ENCODE measurements around the gene GULP1.

Gene GULP1

GRCh38 chr2:188634656-188635055 lies 343.0 kb downstream of the GULP1 start:
- Histone ChIP-seq H3K27me3 (ENCODE audit: insufficient read depth, poor library complexity, severe bottlenecking) (no peaks in the 10 kb centered on the region), H3K4me3 (replicated peaks; ENCODE audit: insufficient read depth, low read length) (no peak overlapping the region), H3K27ac (replicated peaks) (no peak overlapping the region)
- TF ChIP-seq, protein P1, sequence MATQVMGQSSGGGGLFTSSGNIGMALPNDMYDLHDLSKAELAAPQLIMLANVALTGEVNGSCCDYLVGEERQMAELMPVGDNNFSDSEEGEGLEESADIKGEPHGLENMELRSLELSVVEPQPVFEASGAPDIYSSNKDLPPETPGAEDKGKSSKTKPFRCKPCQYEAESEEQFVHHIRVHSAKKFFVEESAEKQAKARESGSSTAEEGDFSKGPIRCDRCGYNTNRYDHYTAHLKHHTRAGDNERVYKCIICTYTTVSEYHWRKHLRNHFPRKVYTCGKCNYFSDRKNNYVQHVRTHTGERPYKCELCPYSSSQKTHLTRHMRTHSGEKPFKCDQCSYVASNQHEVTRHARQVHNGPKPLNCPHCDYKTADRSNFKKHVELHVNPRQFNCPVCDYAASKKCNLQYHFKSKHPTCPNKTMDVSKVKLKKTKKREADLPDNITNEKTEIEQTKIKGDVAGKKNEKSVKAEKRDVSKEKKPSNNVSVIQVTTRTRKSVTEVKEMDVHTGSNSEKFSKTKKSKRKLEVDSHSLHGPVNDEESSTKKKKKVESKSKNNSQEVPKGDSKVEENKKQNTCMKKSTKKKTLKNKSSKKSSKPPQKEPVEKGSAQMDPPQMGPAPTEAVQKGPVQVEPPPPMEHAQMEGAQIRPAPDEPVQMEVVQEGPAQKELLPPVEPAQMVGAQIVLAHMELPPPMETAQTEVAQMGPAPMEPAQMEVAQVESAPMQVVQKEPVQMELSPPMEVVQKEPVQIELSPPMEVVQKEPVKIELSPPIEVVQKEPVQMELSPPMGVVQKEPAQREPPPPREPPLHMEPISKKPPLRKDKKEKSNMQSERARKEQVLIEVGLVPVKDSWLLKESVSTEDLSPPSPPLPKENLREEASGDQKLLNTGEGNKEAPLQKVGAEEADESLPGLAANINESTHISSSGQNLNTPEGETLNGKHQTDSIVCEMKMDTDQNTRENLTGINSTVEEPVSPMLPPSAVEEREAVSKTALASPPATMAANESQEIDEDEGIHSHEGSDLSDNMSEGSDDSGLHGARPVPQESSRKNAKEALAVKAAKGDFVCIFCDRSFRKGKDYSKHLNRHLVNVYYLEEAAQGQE (IDR thresholded peaks at IDR 0.05; ENCODE audit: insufficient replicate concordance, low read depth): no peak
- no peak for TF ChIP-seq GABPA (IDR thresholded peaks at IDR 0.05; ENCODE audit: low read depth)
- no peak for TF ChIP-seq CTCF (IDR thresholded peaks at IDR 0.05; ENCODE audit: insufficient read depth, low read length)
- TF ChIP-seq SPI1 (IDR thresholded peaks at IDR 0.05; ENCODE audit: borderline replicate concordance, low read depth): no peak
- TF ChIP-seq POLR2AphosphoS5 (IDR thresholded peaks at IDR 0.05; ENCODE audit: low read depth): no peak
- DNase-seq (ENCODE audit: low read depth in 1 of 2, low spot score in 1 of 2): no peak

Small RNA genes lying within 50 kb of the gene (microRNA-seq; reads per million reads assigned to microRNA genes)
- gene MIR561: 260 reads per million, percentile 78 among the genes with 10 or more reads in this experiment
